HL-60 (cell line): Measurements from ENCODE around the gene FBXO2.

Experiments used
- DNase-seq, 2 experiments: peaks; one replicate each; pipeline ENCODE4 v3.0.0-alpha.2; 2010 to 2020; ENCODE audit warnings: low read depth in 1 of 2, low spot score in 1 of 2
- H3K27ac ChIP-seq: fragments of 250-450 bp; sonication (Bioruptor Pico); replicated peaks from 2 replicates; pipeline ENCODE4 v1.5.1; 2020; ENCODE audit warnings: mild to moderate bottlenecking, moderate library complexity
- H3K27me3 ChIP-seq: fragments of 250-450 bp; sonication (Bioruptor Pico); 2 replicates; pipeline ENCODE4 v1.5.1; 2021; ENCODE audit warnings: mild to moderate bottlenecking, moderate library complexity; ENCODE audit not compliant: insufficient read depth, poor library complexity, severe bottlenecking
- H3K4me3 ChIP-seq: replicated peaks from 2 replicates; pipeline ENCODE4 v1.5.1; 2011; ENCODE audit warnings: mild to moderate bottlenecking, control low read depth, low read length; ENCODE audit not compliant: insufficient read depth
- CTCF ChIP-seq: IDR thresholded peaks from one replicate; pipeline ENCODE4 v1.5.1; 2011; ENCODE audit warnings: low read length, control low read depth, inconsistent platforms; ENCODE audit not compliant: insufficient read depth
- GABPA ChIP-seq: IDR thresholded peaks from 2 replicates; pipeline ENCODE4 v1.6.1; 2012; ENCODE audit warnings: low read depth
- POLR2AphosphoS5 ChIP-seq: IDR thresholded peaks from 2 replicates; pipeline ENCODE4 v1.6.1; 2012; ENCODE audit warnings: low read depth
- REST ChIP-seq: IDR thresholded peaks from 2 replicates; pipeline ENCODE4 v1.6.1; 2012; ENCODE audit warnings: low read depth; ENCODE audit not compliant: insufficient replicate concordance
- SPI1 ChIP-seq: IDR thresholded peaks from 2 replicates; pipeline ENCODE4 v1.6.1; 2012; ENCODE audit warnings: low read depth, mild to moderate bottlenecking, borderline replicate concordance

Gene FBXO2

GRCh38 chr1:11650331-11650991 lies 3.8 kb downstream of the FBXO2 start:
- H3K4me3 ChIP-seq, result peak overlapping the region; percentile 25
- no peaks in the 10 kb centered on the region for H3K27me3 ChIP-seq
- no peak overlapping the region for H3K27ac ChIP-seq
- DNase-seq, result peak; percentile 90
- TF ChIP-seq POLR2AphosphoS5, result peak; percentile 45
- TF ChIP-seq REST, result peak; percentile 25
- TF ChIP-seq CTCF, result peak; percentile 64
- TF ChIP-seq SPI1, result no peak

GRCh38 chr1:11649624-11650330 lies 4.5 kb downstream of the FBXO2 start:
- Histone ChIP-seq H3K4me3 (peak overlapping the region; percentile 13; the same call in 1 of the 2 replicates), H3K27ac (no peak overlapping the region), H3K27me3 (no peaks in the 10 kb centered on the region)
- DNase-seq, result no peak
- no peak for TF ChIP-seq SPI1
- TF ChIP-seq CTCF, result no peak
- TF ChIP-seq POLR2AphosphoS5, result no peak
- TF ChIP-seq GABPA, result no peak
- TF ChIP-seq REST, result no peak

GRCh38 chr1:11649237-11649623 lies 5.0 kb downstream of the FBXO2 start:
- no peak overlapping the region for H3K27ac ChIP-seq
- no peak for DNase-seq
- no peaks in the 10 kb centered on the region for H3K27me3 ChIP-seq
- no peak overlapping the region for H3K4me3 ChIP-seq
- TF ChIP-seq CTCF, result no peak

GRCh38 chr1:11648732-11649158 lies 5.5 kb downstream of the FBXO2 start:
- TF ChIP-seq SPI1, result no peak
- no peak for TF ChIP-seq REST
- no peak for TF ChIP-seq GABPA
- TF ChIP-seq POLR2AphosphoS5, result no peak
- no peak for TF ChIP-seq CTCF
- no peak overlapping the region for H3K4me3 ChIP-seq
- DNase-seq, result no peak
- H3K27me3 ChIP-seq, result no peaks in the 10 kb centered on the region
- no peak overlapping the region for H3K27ac ChIP-seq
